HG03175 (cell line): ENCODE measurements around the gene GPT2.

Source experiments
- ATAC-seq: cut with Tn5 transposase; IDR thresholded peaks from one replicate; pipeline ENCODE4 v1.9.1; 2021; ENCODE audit warnings: mild to moderate bottlenecking, moderate library complexity; ENCODE audit not compliant: unreplicated experiment

Gene GPT2, protein sequence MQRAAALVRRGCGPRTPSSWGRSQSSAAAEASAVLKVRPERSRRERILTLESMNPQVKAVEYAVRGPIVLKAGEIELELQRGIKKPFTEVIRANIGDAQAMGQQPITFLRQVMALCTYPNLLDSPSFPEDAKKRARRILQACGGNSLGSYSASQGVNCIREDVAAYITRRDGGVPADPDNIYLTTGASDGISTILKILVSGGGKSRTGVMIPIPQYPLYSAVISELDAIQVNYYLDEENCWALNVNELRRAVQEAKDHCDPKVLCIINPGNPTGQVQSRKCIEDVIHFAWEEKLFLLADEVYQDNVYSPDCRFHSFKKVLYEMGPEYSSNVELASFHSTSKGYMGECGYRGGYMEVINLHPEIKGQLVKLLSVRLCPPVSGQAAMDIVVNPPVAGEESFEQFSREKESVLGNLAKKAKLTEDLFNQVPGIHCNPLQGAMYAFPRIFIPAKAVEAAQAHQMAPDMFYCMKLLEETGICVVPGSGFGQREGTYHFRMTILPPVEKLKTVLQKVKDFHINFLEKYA

DNA sequence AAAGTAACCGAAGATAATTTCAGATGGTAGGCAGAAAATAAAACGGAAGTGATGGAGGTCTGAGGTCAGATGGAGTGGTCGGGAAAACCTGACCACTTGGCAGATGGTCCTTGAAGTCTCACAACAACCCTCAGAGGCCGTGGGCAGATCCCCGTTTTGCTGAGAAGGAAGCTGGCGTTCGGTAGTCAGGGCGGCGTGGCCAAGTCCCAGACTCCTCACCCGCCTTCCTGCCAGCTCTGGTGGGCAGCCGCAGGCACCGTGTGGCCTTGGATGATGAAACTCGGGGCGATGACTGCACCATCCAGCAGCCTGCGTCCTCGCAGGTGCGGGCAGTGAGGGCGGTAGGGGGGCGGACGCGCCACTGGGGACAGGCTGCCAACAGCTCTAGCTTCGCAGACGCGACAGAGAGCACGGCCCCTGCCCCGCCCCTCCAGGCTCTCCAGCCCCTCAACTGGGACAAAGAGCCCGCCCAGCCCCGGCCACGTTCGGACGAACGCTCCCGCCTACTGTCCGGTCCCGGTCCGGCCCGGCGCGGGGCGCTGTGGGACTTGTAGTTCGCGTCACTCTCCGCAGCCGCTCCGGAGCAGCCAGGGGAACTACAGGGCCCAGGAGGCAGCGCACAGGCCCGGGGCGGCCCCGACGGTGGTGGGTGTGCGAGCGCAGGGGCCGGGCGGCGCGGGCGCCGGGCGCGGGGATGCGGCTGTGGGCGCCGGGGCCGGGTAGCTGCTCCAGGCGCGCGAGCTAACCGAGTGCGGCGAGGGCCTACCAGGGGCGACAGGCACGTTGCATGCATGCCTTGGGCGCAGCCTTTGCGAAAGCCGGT lies at the start of gene GPT2:
TSS of gene GPT2 (plus strand) at position 673 of the 823 bp plus-strand sequence. CDS start 354 bp downstream, outside the sequence.
- peak; percentile 98 for ATAC-seq

DNA sequence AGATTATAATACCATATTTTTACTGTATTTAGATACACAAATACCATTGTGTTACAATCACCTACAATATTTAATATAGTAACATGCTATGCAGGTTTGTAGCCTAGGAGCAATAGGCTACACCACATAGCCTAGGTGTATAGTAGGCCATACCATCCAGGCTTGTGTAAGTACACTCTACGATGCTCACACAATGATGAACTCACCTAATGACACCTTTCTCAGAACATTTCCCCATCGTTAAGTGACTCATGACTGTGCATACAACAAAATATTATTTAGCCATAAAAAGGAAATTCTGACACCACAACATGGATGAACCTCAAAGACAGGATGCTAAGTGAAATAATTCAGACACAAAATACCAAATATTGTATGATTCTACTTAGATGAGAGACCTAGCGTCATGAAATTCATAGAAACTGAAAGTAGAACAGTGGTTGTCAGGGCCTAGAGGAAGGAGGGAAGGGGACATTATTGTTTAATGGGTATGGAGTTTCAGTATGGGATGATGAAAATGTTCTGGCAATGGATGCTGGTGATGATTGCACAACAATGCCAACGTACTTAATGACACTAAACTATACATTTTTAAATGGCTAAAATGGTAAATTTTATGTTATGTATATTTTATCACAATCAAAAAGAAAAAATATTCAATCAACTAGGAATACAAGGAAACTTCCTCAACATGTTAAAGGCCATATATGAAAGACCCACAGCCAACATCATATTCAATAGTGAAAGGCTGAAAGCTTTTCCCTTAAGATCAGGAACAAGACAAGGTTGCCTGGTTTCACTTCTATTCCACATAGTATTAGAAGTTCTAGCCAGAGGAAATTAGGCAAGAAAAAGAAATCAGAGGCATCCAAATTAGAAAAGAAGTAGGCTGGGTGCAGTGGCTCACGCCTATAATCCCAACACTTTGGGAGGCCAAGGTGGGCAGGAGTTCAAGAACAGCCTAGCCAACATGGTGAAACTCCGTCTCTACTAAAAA lies 47.3 kb upstream of the GPT2 start:
- no peak for ATAC-seq

DNA sequence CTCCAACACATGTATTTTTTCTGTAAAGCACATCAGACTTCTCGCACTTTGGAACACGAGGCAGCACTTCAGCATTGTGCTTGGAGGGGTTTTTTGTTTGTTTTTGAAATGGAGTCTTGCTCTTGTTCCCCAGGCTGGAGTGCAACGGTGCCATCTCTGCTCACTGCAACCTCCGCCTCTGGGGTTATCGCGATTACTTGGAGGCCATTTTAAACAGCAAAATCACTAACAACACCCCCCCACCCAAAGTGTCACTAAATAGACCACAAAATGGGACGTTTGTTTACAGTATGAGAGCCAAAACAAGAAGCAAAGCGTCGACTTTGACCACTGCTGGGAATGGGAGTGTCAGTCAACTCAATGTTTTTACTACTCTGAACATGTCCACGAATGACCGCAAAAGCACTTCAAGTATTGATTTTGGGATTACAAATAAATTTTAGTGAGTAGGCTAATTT lies 44.1 kb upstream of the GPT2 start:
- no peak for ATAC-seq

DNA sequence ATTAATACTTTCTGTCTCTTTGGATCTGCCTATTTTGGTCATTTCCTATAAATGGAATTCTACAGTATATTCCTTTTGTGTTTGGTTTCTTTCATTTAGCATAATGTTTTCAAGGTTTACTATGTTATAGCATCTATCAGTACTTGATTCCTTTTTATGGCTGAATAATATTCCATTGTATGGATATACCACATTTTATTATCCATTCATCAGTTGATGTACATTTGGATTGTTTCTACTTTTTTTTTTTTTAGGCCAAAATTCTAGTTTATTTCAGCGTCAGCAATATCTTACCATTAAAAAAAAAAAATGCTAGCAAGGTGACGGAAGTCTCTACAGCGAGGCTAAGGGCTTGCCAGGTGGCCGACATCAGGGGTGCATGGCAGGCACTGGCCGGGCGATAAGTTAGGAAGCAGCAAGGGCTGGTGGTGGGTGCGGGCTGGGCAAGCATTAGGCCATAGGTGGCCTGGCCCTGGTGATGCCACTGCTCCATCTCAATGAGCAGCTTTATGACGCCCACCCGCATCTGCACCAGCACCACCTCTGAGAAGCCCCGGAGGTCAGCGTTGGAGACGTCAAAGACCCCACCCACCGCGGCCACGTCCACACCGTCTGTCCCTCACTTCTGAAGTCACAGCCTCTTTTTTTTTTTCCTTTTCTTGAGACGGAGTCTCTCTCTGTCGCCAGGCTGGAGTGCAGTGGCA lies 41.8 kb upstream of the GPT2 start:
- ATAC-seq = no peak

DNA sequence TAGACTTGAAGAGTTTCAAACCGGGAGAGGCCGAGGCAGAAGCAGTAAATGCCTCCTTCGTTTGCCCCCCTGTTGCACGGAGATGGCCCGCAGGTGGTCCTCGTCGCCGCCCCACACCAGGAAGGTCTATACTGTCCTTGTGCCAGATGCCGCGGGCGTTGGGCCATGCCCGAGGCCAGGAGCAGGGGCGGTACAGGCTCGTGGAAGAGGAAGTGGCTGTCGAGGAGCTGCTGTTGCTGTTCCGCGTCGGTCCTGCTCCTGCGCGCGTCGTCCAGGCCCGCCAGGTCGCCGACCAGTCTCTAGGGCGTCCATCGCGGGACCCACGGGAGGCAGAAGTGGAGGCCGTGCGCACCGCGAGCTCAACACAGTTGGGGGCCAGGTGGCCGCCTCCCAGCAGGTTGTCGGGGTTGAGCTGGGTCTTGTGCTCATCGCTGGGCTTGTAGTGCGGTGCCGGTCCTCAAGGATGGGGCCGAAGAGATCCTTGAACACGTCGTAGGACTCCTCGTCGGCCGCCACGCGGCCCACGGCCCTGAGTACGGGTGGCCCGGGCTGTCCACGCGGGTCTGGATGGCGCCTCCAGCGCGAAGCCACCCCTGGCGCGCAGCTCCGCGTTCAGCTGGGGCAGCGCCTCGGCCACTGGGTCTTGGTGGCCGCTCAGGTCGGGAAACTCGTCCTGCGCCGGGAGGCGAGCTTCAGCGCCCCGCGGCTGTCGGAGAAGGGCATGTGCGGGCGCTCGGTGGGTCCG lies 40.1 kb upstream of the GPT2 start:
- ATAC-seq = no peak

DNA sequence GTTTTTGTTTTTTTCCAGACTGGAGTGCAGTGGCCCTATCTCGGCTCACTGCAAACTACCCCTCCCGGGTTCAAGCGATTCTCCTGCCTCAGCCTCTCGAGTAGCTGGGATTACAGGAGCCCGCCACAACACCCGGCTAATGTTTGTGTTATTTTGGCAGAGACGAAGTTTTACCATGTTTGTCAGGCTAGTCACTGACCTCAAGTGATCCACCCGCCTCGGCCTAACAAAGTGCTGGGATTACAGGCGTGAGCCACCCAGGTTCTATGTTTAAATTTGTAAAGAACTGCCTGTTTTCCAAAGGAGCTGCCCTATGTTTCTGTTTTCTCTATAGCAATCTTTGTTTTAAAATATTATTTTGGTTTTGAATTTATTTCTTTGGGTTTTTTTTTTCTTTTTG lies 39.4 kb upstream of the GPT2 start:
- no peak for ATAC-seq

DNA sequence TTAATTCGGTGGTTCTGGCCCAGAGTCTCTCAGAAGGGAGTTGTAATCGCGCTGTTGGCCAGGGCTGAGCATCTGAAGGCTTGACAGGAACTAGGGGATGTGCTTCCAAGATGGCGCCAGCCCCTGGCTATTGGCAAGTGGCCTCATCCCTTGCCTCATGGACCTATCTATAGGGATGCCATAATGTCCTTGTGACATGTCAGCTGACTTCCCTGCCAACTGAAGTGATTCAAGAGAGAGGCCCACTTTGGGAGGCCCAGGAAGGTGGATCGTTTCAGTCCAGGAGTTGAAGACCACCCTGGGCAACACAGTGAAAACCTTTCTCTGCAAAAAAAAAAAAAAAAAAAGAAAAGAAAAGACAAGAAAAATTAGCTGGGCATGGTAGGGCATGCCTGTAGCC lies 38.2 kb upstream of the GPT2 start:
- no peak for ATAC-seq

DNA sequence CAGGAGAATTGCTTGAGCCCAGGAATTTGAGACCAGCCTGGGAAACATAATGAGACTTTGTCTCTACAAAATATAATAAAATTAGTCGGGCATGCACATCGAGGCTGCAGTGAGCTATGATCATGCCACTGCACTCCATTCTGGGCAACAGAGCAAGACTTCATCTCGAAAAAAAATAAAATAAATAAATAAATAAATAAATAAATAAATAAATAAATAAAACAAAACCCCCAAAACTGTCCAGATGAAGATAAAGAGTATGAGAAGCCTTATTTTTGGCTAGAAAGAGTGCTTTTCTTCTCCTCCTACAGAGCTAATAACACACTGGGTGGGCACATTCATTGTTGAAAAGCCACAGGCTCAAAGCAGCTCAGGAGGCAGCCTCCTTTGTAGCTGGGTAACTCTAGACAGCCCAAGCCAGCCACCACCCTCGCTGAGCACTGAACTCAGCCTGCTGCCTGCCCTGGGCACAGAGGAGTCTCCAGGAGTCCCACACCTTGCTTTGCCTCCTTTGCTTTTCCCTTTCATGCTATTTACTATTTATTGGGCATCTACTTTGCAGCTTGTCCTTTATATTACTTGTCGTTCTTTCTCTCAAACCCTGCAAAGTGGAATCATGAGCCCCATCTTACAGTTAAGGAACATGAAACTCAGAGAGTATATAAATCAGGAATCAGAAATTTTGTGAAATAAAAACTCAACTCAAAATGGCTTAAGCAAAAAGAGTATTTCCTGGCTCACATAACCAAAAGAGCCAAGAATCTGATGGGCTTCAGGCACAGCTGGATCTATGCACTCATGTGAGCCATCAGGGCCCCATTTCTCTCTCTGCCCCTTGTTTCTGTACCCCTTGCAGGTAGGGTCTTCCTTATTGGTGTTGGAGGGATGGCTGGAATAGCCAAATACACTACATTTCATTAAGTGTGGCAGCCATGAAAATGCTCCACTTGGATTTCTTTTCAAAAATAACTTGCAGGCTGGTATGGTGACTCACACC lies 35.1 kb upstream of the GPT2 start:
- no peak for ATAC-seq

DNA sequence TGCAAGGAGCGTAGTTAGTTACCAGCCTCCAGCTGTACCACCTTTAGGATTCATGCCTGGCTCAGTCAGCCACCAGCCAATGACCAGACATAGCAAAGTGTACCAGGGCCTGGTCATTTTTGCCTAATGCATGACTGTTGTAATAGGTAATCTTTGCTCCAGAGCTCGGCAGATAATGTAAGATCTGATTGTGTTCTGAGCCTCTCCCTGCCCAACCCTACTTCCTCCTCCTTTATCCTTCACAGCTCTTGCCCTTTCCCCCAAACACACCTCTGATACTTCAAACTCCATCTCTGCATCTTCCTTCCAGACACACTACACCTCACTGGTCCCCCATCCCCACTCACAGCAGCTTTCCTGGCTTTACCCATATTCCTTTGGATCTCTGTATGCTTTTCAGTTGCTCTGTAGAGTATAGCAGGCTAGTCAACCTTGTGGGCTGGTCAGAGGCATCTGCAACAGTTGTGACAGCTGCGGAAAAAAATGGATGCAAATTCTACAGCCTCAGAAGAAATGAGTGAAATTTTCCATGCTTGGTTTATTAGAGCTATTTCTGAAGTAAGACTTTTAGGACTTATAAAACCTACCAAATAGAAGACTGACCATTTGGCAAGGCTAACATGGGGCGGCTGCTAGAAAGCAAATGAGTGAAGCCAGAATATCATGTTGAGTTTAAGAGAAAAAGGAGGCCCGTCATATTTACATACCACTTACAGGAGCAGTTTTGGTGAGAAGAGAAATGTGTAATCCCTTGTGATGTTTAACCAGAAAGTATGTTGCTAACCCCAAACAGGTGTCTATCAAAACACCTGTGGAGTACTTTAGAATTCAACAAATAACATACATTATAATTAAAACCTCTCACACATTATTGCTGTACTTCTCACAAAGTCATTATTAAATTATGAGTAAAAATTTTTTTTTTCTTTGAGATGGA lies 33.3 kb upstream of the GPT2 start:
- no peak for ATAC-seq

DNA sequence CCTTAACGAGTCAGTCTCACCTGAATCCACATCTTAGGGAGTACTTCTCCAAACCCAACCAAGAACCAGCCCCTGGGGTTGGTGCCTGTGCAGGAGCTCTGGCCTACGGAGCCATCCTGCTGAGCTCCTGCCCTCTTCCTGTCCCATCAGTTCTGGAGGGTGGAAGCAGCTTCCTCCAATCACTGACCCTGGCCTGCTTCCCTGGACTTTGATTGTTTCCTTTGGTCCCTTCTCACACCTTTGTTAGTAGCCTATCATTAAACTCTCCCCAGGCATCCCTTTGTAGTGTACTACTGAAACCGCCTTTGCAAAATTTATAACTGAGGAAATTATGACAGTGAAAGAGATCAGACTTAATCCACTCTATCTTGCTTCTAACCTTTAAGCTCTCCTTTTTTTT lies 32.0 kb upstream of the GPT2 start:
- ATAC-seq = no peak

DNA sequence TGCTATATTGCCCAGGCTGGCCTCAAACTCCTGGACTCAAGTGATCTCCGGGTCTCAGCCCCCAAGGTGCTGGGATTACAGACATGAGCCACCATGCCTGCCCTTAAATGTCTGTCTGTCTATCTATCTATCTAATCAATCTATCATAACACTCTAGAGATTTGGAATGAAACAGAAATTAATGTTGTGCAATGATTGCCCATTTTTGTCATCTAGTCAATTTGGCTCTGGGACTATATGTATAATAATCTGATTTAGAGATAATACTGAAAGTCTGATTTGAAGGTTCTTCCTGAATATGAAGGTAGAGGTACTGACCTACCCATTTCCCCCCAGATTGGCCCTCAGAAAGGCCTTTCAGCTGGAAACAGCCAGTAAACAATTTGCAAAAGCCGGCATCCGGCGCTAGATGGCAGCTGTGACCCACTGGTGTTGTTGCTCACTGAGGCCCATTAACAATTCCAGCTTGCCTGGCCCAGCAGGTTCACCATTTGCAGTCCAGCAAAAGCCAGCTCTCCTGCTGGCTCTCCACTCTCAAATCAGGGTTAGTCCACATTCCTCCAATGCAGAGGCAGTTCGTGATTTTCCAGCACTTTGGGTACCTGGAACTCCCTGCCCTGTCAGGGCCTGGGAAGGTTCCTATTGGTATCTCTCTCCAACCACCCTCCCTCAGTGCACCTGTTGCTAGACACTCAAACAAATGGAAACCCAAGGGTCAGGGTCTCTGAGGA lies 30.3 kb upstream of the GPT2 start:
- ATAC-seq = peak; percentile 60

DNA sequence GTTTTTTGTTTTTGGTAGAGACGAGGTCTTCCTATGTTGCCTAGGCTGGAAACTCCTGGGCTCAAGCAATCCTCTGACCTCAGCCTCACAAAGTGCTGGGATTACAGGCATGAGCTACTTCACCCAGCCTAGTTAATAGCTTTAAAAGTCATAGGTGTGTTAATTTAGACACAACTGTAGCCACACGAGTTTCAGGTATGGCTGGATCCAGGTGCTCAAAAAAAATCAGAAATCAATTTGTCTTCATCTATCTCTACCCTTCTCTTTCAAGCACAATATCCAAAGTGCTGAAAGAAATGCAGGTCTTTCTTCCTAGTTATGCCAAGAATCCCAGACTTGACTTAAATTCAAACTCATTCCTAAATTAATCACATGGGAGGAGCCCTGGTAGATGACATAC lies 29.3 kb upstream of the GPT2 start:
- no peak for ATAC-seq

DNA sequence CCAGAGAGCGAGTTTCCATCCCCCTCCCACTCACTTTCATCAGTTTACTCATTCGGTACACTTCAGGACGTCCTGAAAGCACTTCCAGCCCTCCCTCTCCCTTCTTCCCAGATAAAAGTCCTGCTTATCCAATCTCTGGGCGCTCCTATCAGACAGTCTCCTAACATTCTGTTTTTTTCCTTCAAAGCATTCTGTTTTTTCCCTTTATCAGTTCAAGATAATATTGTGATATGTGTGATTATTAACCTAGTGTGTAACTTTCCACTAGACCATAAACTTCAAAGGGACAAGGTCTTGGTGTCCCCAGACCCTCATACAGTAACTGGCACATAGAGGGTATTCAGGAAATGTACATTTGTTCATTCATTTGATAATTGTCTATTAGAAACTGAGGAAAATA lies 28.8 kb upstream of the GPT2 start:
- no peak for ATAC-seq

DNA sequence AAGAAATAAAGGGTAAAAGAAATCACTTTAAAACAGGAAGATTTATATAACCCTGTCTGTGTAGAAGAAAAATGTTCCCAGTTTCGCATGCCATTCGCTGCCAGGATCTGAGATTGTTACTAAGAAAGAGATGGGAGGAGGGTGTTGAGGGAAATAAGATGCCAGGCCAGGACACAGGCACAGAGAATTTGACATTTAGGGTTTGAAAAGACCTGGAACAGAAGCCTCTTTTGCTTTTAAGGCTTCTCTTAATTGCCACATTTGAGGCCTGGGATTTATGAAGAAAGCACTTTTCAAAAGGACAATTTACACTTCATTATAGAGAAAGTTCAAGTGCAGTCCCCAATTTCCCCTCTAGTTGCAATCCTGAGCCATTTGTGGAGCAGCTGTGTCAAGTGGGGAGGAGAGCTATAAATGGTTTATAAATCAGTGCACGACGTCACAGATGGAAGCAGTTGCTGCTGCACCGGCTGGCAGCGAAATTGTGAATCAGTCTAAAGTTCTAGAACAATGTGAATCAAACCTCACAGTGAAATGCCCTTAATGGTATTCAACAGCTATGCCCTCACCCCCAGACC lies 26.7 kb upstream of the GPT2 start:
- ATAC-seq = no peak

DNA sequence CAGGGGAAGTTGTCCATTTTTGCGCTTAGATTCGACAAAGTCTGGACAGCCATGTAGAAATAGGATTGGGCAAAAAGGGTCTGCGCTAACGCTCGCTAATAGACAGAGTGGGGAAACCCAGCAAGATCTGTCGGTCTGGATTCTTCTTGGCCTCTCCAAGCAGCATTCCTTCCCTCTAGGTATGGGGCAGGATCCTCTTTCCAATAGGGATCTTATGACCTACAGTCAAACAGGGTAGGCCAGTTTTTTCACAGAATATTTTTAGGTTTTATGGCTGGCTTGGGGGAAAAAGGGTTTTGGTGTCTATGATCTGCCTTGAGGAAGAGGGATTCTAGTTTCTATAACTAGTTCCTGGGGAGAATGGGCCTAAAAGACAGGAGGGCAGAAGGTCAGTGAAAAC lies 26.0 kb upstream of the GPT2 start:
- no peak for ATAC-seq

DNA sequence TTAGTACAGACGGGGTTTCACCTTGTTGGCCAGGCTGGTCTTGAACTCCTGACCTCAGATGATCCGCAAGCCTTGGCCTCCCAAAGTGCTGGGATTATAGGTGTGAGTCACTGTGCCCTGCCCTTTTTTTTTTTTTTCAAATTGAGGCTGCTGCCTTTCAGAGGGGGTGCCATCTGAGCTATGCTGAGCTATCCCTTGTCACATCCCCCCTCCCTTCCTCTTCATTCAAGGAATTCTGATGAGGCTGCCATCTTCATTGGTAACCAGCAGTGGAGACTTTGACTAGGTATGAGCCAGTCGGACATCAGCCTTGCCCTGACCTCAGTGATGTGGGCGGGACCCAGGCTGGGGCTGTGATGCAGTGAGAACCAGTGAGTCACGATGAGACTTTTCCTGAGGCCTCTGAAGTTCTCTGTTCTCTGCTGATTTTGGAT lies 24.4 kb upstream of the GPT2 start:
- no peak for ATAC-seq
